ENCODE data around the gene OSTF1.

GRCh38 chr9:75146229-75146628 is 57.9 kb downstream of the OSTF1 start:
- TF ChIP-seq, protein P1, sequence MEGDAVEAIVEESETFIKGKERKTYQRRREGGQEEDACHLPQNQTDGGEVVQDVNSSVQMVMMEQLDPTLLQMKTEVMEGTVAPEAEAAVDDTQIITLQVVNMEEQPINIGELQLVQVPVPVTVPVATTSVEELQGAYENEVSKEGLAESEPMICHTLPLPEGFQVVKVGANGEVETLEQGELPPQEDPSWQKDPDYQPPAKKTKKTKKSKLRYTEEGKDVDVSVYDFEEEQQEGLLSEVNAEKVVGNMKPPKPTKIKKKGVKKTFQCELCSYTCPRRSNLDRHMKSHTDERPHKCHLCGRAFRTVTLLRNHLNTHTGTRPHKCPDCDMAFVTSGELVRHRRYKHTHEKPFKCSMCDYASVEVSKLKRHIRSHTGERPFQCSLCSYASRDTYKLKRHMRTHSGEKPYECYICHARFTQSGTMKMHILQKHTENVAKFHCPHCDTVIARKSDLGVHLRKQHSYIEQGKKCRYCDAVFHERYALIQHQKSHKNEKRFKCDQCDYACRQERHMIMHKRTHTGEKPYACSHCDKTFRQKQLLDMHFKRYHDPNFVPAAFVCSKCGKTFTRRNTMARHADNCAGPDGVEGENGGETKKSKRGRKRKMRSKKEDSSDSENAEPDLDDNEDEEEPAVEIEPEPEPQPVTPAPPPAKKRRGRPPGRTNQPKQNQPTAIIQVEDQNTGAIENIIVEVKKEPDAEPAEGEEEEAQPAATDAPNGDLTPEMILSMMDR (IDR thresholded peaks at IDR 0.05; ENCODE audit: extremely low read depth in 1 of 2, insufficient read depth in 1 of 2, low read depth in 1 of 2, low read length in 2 of 2), result no peak
- TF ChIP-seq GATA2 (IDR thresholded peaks at IDR 0.05; ENCODE audit: insufficient read depth, insufficient read length, low read depth, low read length), result no peak
- TF ChIP-seq JUN (IDR thresholded peaks at IDR 0.05; ENCODE audit: borderline replicate concordance, insufficient read depth, insufficient read length, low read depth), result no peak
- TF ChIP-seq POLR2A (IDR thresholded peaks at IDR 0.05; ENCODE audit: low read depth, low read length), result no peak
- no peak for TF ChIP-seq MAX (IDR thresholded peaks at IDR 0.05; ENCODE audit: insufficient read depth, insufficient read length)
